IPS DF 4.7 (cell line): ENCODE results near the gene HOXC13.

Experiments
- DNase-seq: peaks from one replicate; pipeline ENCODE4 v3.0.0-alpha.2; 2013; ENCODE audit warnings: low spot score; ENCODE audit errors: extremely low read depth

Gene HOXC13

DNA sequence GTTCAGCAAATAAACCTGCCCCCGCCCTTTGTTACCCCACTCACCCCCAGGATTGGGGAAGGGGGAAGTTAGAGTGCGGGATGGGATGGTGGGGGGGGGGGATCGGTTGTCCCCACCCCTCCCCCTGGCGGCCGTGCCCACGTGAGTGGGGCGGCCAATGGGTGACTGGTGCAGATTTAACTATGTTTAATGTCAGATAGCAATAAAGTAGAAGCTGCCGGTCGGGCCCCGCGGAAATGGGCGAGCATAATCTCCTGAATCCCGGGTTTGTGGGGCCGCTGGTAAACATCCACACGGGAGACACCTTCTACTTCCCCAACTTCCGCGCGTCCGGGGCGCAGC lies 16.0 kb downstream of the HOXC13 start, which contains the start of gene HOXC12:
Gene HOXC12, plus strand, starts transcription at position 210 of the 342 bp plus-strand sequence. Its CDS starts 27 bp downstream, at position 237.
- no peak for DNase-seq

DNA sequence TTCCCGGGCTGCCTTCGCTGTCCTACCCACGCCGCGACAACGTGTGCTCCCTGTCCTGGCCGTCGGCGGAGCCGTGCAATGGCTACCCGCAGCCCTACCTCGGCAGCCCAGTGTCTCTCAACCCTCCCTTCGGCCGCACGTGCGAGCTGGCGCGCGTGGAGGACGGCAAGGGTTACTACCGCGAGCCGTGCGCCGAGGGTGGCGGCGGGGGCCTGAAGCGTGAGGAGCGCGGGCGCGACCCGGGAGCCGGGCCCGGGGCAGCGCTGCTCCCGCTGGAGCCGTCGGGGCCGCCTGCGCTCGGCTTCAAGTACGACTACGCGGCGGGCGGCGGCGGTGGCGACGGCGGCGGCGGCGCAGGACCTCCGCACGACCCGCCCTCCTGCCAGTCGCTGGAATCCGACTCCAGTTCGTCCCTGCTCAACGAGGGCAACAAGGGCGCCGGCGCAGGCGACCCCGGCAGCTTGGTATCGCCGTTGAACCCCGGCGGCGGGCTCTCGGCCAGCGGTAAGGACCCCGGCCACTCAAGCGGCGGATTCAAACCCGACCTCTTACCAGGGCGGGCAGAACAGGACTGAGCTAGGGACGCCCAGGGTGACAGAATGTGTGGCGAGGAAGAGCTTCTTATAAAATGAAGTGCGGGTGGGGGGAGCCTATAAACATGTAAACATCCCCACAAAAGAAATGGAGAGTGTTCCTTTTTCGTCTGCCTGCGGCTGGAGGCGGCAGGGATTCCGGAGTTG lies 16.6 kb downstream of the HOXC13 start:
- no peak for DNase-seq

DNA sequence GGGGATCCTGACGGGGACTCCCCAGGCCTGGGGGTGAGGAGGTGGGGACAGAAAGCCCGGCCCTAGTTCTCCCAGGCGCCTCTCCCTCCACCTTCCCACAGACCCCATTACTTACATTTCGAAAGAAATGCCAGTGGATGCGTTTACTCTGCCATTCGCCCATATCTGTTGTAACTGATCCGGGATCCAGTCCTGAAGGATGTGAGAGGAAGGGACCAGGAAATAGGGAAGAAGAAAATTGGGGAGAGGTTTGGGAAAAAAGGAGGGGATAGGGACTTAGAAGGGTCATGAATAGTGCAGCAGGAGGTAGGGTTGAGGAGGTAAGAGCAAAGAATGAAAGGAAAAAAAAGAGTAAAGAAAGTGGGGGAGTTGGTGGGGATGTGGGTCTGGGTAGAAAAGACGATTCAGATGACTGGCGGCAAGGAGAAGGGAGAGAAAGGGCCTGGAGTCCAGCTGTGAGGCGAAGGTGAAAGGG lies 17.2 kb downstream of the HOXC13 start:
- no peak for DNase-seq

DNA sequence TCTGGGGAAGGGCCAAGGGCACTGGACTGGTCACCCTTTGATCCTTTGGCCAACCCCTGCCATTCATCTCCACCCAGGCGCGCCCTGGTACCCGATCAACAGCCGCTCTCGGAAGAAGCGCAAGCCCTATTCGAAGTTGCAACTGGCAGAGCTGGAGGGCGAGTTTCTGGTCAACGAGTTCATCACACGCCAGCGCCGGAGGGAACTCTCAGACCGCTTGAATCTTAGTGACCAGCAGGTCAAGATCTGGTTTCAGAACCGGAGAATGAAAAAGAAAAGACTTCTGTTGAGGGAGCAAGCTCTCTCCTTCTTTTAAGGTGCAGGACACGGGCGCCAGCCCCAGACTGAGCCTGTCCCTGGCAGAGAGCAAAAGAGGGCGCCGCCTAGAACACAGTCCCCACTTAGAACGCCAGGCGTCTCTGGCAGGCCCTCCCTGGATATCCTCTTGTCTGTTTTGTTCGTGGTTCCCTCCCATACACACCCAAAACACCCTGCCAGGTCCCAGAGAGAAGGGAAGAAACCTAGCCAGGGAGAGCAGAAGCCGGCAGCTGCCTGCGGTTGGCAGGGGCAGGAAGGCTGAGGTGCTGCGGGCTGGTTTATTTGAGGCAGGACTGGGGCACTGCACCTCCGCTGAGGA lies 17.7 kb downstream of the HOXC13 start:
- no peak for DNase-seq

DNA sequence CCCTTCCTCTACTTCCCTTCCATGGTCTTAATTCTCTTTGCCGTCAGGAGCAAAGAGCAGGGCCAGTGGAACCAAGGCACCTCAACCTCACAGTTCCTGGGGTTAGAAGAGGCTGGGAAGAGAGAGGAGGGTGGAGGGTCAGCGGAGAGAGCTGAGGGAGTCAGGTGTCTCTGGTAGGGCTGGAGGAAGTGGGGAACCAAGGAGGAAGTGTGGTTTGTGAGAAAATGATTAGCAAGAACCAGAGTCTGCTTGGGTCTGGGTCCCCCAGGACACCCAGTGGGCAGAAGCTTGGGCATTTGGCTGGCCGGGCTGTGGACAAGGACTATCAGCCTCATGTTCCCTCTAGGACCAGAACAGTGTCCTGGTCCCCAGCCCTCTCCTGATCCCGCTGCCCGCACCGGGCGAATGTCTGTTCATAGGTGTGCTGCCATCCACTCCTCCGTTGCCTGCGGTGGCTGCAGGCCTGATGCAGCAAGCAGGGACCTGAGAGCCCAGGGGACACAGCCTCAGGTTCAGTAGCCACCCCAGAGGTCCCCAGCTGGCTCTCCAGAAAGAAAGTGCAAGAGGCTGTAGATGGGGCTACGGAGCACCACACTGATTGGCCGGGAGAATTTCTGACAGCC lies 18.4 kb downstream of the HOXC13 start:
- DNase-seq: no peak

GRCh38 chr12:53958128-53958527 lies 19.5 kb downstream of the HOXC13 start:
- DNase-seq: no peak

GRCh38 chr12:53959314-53959713 lies 20.7 kb downstream of the HOXC13 start:
- no peak for DNase-seq

GRCh38 chr12:53960187-53961024 lies 21.8 kb downstream of the HOXC13 start:
- DNase-seq: no peak

DNA sequence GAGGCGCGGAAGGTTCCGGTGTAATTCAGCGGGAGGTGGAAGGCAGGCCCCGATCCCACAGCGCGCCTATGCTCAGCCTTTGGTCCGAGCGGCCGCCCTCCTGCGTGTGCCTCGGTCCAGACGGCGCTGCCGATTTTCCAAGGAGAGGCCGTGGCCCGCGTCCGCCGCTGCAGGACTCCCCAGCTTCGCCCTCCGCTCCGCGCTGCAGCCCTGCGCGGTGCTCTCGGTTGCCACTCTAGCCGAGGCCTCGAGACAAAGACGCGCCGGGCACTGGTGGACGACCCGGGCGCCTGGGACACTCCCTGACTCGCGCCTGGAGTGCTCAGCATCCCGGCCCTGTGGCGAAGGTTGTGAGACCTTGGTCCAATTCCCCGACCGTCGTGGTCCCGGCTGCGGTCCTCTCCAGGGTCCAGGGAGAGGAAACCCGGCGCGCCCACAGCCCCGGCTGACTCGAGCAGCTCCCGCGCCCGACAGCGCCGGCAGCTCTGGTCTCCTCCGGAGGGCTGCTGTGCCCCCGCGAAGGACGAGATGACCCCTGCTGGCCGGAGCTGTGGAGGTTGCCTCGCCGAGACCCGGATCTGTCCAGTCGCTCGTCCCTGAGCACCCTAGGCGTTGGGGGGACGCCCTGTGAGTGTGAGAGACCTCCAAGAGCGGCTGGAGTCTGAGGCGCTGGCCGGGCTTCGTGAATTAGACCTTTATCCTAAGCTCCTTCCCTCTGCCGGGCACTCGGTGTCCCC lies 22.6 kb downstream of the HOXC13 start:
- no peak for DNase-seq

DNA sequence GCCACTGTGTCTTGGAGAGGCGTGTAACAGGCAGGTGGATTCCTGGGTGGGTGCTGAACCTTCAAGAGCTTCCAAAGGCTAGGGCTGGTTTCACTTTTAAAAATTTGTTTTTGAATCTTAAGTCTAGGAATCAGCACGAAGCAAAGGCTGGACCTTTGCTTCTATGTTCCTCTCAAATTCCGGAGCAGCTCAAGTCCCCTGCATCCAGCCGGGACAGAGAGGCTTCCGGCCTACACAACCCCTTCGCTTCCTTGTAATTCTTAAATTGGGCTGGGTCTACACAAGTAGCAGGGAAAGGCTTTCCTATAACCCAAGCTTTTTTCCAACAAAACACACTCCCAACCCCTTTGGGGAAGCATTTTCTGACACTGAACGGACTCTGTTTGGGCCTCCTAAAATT lies 24.4 kb downstream of the HOXC13 start:
- DNase-seq: no peak

GRCh38 chr12:53963434-53964314 lies 25.0 kb downstream of the HOXC13 start:
- DNase-seq: no peak

- no peak for DNase-seq
These were observed 25.7 kb downstream of the HOXC13 start for GRCh38 chr12:53964315-53964713.

DNA sequence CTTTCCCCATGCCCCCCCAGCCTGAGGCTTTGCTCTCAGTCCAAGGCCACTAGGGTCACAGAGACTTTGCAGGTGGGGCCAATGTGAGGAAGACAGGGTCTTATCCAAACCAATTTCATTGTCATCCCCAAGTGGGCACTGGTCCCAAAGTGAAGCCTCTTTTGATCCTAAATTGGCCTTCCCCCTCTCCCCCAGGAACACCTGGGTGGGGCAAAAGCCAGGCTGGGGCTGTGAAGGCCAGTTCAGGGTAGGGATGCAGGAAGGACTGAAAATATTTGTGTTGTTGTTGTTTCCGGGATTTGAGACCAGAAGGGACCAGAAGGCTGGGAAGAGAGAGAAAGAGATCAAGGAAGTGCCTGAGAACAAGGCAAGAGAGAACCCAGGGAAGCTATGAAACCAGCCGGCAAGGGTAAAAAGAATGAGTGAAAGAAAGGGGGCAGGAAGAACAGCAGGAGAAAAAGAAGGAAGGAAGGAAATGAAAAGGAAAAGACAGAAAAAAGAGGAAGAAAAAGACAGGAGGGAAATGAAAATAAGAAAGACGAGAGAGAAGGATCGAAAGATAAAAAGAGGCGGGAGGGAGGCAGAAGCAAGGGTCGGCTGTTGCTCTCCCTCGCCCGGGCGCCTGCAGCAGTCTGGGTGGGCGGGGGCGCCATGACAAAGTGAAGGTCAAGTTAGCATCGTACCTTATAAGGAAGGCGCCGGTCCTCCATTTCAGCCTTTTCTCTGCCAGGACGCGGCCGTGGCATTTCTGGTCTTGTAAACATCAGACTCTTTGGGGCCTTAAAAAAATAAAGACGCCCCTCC lies 26.9 kb downstream of the HOXC13 start:
- DNase-seq: no peak

- DNase-seq: no peak
These were observed 27.4 kb downstream of the HOXC13 start for GRCh38 chr12:53966085-53966384.

GRCh38 chr12:53966385-53967133 lies 27.9 kb downstream of the HOXC13 start:
- no peak for DNase-seq

DNA sequence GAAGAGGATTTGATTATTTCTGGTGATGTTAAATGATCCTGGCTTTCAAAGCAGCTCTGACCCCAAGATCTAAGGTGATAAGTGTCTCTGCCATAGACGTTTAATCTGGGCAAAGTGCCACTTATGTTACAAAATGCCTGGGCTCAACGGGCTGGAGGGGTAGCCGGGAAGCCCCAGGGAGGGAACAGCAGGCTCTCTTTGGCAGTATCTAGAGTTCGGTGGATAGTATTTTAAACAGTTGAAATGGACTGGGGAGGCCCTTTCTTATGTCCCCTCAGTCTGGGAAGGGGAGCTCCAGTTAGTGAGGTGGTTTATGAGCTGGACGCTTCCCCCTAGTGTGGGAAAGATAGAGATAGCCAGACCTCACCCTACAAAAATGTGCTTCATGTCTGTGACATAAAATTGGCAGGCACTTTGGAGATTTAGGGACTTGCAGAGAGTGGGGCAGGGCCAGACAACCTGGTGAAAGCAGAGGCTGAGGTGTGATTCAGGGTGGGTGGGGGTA lies 28.8 kb downstream of the HOXC13 start:
- no peak for DNase-seq

DNA sequence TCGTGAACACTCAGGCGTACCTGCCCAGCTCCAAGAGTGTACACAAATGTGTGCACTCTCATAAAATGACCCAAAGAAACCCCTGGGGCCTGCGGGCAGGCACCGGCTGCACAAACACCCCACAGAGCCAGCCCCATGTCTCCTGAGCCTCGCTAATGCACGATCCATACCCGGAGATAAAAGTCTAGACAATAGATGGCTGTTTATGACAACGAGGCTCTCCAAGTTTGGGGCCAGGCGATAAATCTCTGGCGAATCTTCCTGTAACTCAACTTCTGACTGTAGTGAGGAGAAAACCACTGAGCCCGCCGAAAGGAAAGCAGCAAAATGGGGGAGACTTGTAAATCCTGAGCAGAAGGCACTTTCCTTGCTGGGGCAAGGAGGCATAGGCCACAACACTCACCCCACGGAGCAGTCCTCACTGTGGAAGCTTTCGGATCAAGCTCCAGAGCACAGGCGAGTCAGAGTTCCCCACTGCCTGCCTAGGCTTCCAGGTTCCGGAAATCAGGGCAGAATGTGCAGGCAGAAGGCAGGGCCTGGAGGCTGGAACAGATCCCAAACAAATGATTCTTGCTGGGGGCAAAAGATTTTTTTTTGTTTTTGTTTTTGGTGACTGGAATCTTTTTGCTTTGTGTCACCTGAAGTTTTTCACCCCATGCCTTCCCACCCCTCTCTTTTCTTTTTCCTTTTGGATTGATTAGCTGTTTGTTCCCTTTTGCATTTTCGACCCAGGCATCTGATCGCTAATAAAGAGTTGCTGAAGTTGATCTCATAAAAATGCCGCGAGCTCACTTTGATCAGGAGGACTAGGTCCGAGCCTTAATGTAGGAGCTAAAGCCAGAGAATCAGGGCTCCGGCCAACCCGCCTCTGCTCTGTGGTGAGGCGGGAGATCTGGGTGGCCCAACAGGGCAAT lies 29.8 kb downstream of the HOXC13 start:
- DNase-seq: no peak
